ENCODE results near the gene GGCX. TPM values are rescaled to one million over a fixed set of nuclear protein-coding genes. Genes with fewer than 3 reads are reported as not detected.
A peak's percentile ranks its signal among the peaks of the same experiment; 100 is the strongest.

Gene GGCX
- total and polyA plus RNA-seq, 2 of the 13 experiments (the other 11 are each of a cell fraction or from before 2014, with no cell fraction given), result 72.5 to 103 TPM

DNA sequence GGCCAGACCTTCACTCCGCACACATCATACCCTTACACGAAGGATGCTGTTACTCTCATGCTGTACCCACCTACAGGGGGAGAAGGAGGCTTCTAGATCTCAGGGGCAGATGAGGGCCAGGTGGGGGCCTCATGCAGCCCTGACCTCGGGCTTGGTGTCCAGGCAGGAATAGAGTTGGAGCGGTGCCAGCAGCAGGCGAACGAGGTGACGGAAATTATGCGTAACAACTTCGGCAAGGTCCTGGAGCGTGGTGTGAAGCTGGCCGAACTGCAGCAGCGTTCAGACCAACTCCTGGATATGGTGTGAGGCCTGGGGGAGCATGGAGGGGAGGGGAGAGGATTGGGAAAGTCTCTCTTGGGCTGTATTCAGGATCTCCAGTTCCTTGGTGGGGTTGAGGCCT is 30.3 kb upstream of the GGCX start:
- Histone ChIP-seq H3K27me3 (ENCODE audit: control insufficient read depth in 1 of 2, insufficient read depth in 2 of 2, low read length in 2 of 2) (no peaks in the 10 kb centered on the region; a peak in 1 of 5 replicates), H2AFZ (ENCODE audit: low read length) (no peak overlapping the region), H4K20me1 (ENCODE audit: insufficient read depth, low read length) (0 out of 2 replicates have a peak, but pooled peaks cover 2% of the 10 kb centered on the region), H3K4me1 (ENCODE audit: insufficient read depth, low read length) (peaks cover 86% of the 10 kb centered on the region), H3K4me3 (replicated peaks in 1 of 3; ENCODE audit: insufficient read depth in 1 of 3, low read depth in 2 of 3, low read length in 3 of 3) (no peak overlapping the region), H3K27ac (ENCODE audit: extremely low read length, insufficient read depth, low read length) (no peak overlapping the region), H3K9ac (ENCODE audit: insufficient read depth, low read depth, low read length) (no peak overlapping the region), H3K9me3 (ENCODE audit: low read length) (no peaks in the 10 kb centered on the region), H3K79me2 (ENCODE audit: insufficient read depth, low read length) (peaks cover 11% of the 10 kb centered on the region), H3K36me3 (replicated peaks in 1 of 2; ENCODE audit: control insufficient read depth in 1 of 2, insufficient read depth in 2 of 2, low read length in 2 of 2) (peaks cover 0 to 2% of the 10 kb centered on the region in 2 experiments; a peak in 1 of 5 replicates), H3K4me2 (ENCODE audit: low read depth, low read length) (no peak overlapping the region)
- DNase-seq (ENCODE audit: low spot score) (no peak), FAIRE-seq (no peak), ATAC-seq (no peak)
- no TSS peak for BruUV-seq (replicated peaks)
- POLR2A ChIA-PET, result interaction anchor here (1.9 to 25.9 kb wide), 6 partner anchors 12 to 267 kb away, joined by 4 to 795 read pairs (median 64); partner anchors contain the start of genes C2orf68, GGCX, MAT2A and RNF181
- no peak for TF ChIP-seq MAFF (IDR thresholded peaks at IDR 0.05; ENCODE audit: low read depth, low read length)
- no peak for TF ChIP-seq ZNF264 (CRISPR knock-in tag; IDR thresholded peaks at IDR 0.05)
- TF ChIP-seq PTBP1 (IDR thresholded peaks at IDR 0.05; ENCODE audit: low read depth, low read length, poor library complexity, severe bottlenecking), result no peak
- TF ChIP-seq, protein P1, sequence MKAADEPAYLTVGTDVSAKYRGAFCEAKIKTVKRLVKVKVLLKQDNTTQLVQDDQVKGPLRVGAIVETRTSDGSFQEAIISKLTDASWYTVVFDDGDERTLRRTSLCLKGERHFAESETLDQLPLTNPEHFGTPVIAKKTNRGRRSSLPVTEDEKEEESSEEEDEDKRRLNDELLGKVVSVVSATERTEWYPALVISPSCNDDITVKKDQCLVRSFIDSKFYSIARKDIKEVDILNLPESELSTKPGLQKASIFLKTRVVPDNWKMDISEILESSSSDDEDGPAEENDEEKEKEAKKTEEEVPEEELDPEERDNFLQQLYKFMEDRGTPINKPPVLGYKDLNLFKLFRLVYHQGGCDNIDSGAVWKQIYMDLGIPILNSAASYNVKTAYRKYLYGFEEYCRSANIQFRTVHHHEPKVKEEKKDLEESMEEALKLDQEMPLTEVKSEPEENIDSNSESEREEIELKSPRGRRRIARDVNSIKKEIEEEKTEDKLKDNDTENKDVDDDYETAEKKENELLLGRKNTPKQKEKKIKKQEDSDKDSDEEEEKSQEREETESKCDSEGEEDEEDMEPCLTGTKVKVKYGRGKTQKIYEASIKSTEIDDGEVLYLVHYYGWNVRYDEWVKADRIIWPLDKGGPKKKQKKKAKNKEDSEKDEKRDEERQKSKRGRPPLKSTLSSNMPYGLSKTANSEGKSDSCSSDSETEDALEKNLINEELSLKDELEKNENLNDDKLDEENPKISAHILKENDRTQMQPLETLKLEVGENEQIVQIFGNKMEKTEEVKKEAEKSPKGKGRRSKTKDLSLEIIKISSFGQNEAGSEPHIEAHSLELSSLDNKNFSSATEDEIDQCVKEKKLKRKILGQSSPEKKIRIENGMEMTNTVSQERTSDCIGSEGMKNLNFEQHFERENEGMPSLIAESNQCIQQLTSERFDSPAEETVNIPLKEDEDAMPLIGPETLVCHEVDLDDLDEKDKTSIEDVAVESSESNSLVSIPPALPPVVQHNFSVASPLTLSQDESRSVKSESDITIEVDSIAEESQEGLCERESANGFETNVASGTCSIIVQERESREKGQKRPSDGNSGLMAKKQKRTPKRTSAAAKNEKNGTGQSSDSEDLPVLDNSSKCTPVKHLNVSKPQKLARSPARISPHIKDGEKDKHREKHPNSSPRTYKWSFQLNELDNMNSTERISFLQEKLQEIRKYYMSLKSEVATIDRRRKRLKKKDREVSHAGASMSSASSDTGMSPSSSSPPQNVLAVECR (CRISPR knock-in tag; IDR thresholded peaks at IDR 0.05; ENCODE audit: borderline replicate concordance), result 0 out of 2 replicates have a peak, but pooled peaks have one; percentile 4
- 0 out of 2 replicates have a peak, but pooled peaks have one; percentile 21 for TF ChIP-seq KDM5B (CRISPR knock-in tag; IDR thresholded peaks at IDR 0.05; ENCODE audit: borderline replicate concordance)
- TF ChIP-seq ZBTB38 (CRISPR knock-in tag; IDR thresholded peaks at IDR 0.05), result peak; percentile 84
- TF ChIP-seq CREBL2 (CRISPR knock-in tag; IDR thresholded peaks at IDR 0.05; ENCODE audit: borderline replicate concordance), result no peak
- no peak for TF ChIP-seq ZNF484 (CRISPR knock-in tag; IDR thresholded peaks at IDR 0.05; ENCODE audit: borderline replicate concordance, low read depth)
- peak; percentile 35; the same call in 1 of the 2 replicates for TF ChIP-seq ZNF451 (CRISPR knock-in tag; IDR thresholded peaks at IDR 0.05)
- no peak for TF ChIP-seq ZNF24 (IDR thresholded peaks at IDR 0.05)
- no peak for TF ChIP-seq SNAPC2 (CRISPR knock-in tag; IDR thresholded peaks at IDR 0.05)
- in situ Hi-C loops (cut with HindIII; ENCODE audit: extremely low pct_ligation_motif_present, low pct_unique_long_range_greater_than_20kb) (no loop called here), intact Hi-C loops (cut with micrococcal nuclease; ENCODE audit: unreplicated experiment) (no loop called here)
- 80% methylated on average over 12 of the region's 12 CpGs for WGBS (ENCODE audit: low lambda C conversion rate)
- CTCF ChIA-PET (ENCODE audit: low intra/inter-chr PET ratio, low total read pairs), result no interaction called here

All from HepG2 (cell line).